ENCODE data around the gene DHRS3. TPM values are rescaled to one million over a fixed set of nuclear protein-coding genes. Genes with fewer than 3 reads are reported as not detected.

The DHRS3 gene
- total and polyA plus RNA-seq, 2 donors (not counting 1 experiment from before 2014, with no cell fraction given) = 0.37 TPM

DNA sequence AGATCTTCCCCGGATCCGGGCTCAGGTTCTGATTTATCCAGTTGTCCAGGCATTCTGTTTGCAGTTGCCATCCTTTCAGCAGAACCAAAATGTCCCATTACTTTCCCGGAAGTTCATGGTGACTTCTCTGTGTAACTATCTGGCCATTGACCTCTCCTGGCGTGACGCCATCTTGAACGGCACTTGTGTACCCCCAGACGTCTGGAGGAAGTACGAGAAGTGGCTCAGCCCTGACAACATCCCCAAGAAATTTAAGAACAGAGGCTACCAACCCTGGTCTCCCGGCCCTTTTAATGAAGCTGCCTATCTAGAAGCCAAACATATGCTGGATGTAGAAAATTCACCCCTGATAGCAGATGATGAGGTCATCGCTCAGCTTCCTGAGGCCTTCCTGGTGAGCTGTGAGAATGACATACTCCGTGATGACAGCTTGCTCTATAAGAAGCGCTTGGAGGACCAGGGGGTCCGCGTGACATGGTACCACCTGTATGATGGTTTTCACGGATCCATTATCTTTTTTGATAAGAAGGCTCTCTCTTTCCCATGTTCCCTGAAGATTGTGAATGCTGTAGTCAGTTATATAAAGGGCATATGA is 48.2 kb upstream of the DHRS3 start:
- ChIA-PET POLR2A (no interaction called here), CTCF (interaction anchor here (1.1 kb wide), 1 partner anchor 10 kb away, joined by 3 read pairs; no protein-coding TSS in a partner anchor)
- no peaks in the 10 kb centered on the region for H3K4me1 ChIP-seq (ENCODE audit: control insufficient read depth in 2 of 2, insufficient read depth in 2 of 2, low read length in 2 of 2)
- H2AFZ ChIP-seq (ENCODE audit: insufficient read depth, low read depth, low read length, poor library complexity, severe bottlenecking) = no peak overlapping the region
- peaks cover 0 to 3% (median 0%) of the 10 kb centered on the region in 4 experiments for H3K27me3 ChIP-seq (replicated peaks in 1 of 4; ENCODE audit: control extremely low read depth in 1 of 4, control insufficient read depth in 3 of 4, insufficient read depth in 4 of 4, low read length in 3 of 4)
- H3K4me3 ChIP-seq (ENCODE audit: control extremely low read depth in 1 of 5, extremely low read depth in 1 of 5, insufficient read depth in 1 of 5, low read depth in 2 of 5, low read length in 4 of 5) = no peak overlapping the region
- peaks cover 3 to 7% (median 4%) of the 10 kb centered on the region in 3 donors for H3K9me3 ChIP-seq (ENCODE audit: control extremely low read depth in 1 of 3, control insufficient read depth in 2 of 3, insufficient read depth in 1 of 3, low read length in 2 of 3)
- no peak for DNase-seq
- TF ChIP-seq, protein P1, sequence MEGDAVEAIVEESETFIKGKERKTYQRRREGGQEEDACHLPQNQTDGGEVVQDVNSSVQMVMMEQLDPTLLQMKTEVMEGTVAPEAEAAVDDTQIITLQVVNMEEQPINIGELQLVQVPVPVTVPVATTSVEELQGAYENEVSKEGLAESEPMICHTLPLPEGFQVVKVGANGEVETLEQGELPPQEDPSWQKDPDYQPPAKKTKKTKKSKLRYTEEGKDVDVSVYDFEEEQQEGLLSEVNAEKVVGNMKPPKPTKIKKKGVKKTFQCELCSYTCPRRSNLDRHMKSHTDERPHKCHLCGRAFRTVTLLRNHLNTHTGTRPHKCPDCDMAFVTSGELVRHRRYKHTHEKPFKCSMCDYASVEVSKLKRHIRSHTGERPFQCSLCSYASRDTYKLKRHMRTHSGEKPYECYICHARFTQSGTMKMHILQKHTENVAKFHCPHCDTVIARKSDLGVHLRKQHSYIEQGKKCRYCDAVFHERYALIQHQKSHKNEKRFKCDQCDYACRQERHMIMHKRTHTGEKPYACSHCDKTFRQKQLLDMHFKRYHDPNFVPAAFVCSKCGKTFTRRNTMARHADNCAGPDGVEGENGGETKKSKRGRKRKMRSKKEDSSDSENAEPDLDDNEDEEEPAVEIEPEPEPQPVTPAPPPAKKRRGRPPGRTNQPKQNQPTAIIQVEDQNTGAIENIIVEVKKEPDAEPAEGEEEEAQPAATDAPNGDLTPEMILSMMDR (IDR thresholded peaks at IDR 0.05) = no peak
- no peak for TF ChIP-seq EZH2 (IDR thresholded peaks at IDR 0.05; ENCODE audit: borderline replicate concordance, insufficient read depth, low read depth, low read length, poor library complexity, severe bottlenecking)
- H3K9ac ChIP-seq (ENCODE audit: low read length) = no peak overlapping the region
- H3K4me2 ChIP-seq (replicated peaks; ENCODE audit: low read depth, low read length, poor library complexity, severe bottlenecking) = no peak overlapping the region
- H3K27ac ChIP-seq (ENCODE audit: low read length in 2 of 2) = no peak overlapping the region
- Mint-ChIP-seq H3K4me1 (no peaks in the 10 kb centered on the region), H3K27me3 (peaks cover 5% of the 10 kb centered on the region), H3K4me3 (no peak overlapping the region), H3K9me3 (ENCODE audit: insufficient read depth) (peaks cover 7% of the 10 kb centered on the region), H3K27ac (no peak overlapping the region)
- intact Hi-C loops (cut with micrococcal nuclease) = no loop called here
- H3K79me2 ChIP-seq (ENCODE audit: control insufficient read depth, insufficient read depth, low read length) = no peaks in the 10 kb centered on the region
- no peaks in the 10 kb centered on the region for H4K20me1 ChIP-seq (ENCODE audit: control insufficient read depth, insufficient read depth, low read length, poor library complexity, severe bottlenecking)
- no peaks in the 10 kb centered on the region for H3K36me3 ChIP-seq (replicated peaks in 1 of 2; ENCODE audit: control extremely low read depth in 1 of 2, control insufficient read depth in 1 of 2, extremely low read depth in 1 of 2, insufficient read depth in 2 of 2, low read length in 1 of 2)
- 92% methylated on average over 10 of the region's 15 CpGs for WGBS (ENCODE audit: insufficient coverage)
- no peak for ATAC-seq (ENCODE audit: low read depth)

DNA sequence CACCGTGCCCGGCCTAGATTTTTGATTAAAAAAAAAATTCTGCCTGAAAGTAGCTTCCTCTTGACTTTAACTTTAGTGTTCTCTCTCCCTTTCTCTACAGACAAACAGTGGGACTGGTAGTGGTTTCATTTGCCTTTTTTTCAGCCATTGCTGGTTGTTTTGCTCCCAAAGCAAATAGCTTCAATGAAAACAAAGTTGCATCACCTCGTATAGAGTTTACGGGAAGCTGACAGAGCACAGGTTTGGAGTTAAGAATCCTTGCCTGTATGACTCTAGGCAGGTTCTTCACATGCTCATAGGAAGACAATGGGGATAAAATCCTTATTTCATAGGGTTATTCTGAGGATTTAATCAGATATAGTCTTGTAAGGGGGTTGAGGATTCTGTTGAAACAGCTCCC is 47.5 kb upstream of the DHRS3 start:
- WGBS (ENCODE audit: insufficient coverage) = 93% methylated on average over 2 of the region's 4 CpGs
- intact Hi-C loops (cut with micrococcal nuclease) = no loop called here
- Histone ChIP-seq H3K79me2 (ENCODE audit: control insufficient read depth, insufficient read depth, low read length) (no peaks in the 10 kb centered on the region), H3K27me3 (replicated peaks in 1 of 4; ENCODE audit: control extremely low read depth in 1 of 4, control insufficient read depth in 3 of 4, insufficient read depth in 4 of 4, low read length in 3 of 4) (peaks cover 0 to 1% (median 0%) of the 10 kb centered on the region in 4 experiments), H3K4me2 (replicated peaks; ENCODE audit: low read depth, low read length, poor library complexity, severe bottlenecking) (no peak overlapping the region), H3K4me1 (ENCODE audit: control insufficient read depth in 2 of 2, insufficient read depth in 2 of 2, low read length in 2 of 2) (no peaks in the 10 kb centered on the region), H2AFZ (ENCODE audit: insufficient read depth, low read depth, low read length, poor library complexity, severe bottlenecking) (no peak overlapping the region), H3K36me3 (replicated peaks in 1 of 2; ENCODE audit: control extremely low read depth in 1 of 2, control insufficient read depth in 1 of 2, extremely low read depth in 1 of 2, insufficient read depth in 2 of 2, low read length in 1 of 2) (no peaks in the 10 kb centered on the region), H3K27ac (ENCODE audit: low read length in 2 of 2) (no peak overlapping the region), H3K4me3 (ENCODE audit: control extremely low read depth in 1 of 5, extremely low read depth in 1 of 5, insufficient read depth in 1 of 5, low read depth in 2 of 5, low read length in 4 of 5) (no peak overlapping the region), H4K20me1 (ENCODE audit: control insufficient read depth, insufficient read depth, low read length, poor library complexity, severe bottlenecking) (no peaks in the 10 kb centered on the region), H3K9me3 (ENCODE audit: control extremely low read depth in 1 of 3, control insufficient read depth in 2 of 3, insufficient read depth in 1 of 3, low read length in 2 of 3) (peaks cover 3 to 7% (median 4%) of the 10 kb centered on the region in 3 donors), H3K9ac (ENCODE audit: low read length) (no peak overlapping the region)
- H3K4me1 Mint-ChIP-seq = no peaks in the 10 kb centered on the region
- TF ChIP-seq EZH2 (IDR thresholded peaks at IDR 0.05; ENCODE audit: borderline replicate concordance, insufficient read depth, low read depth, low read length, poor library complexity, severe bottlenecking) = no peak
- TF ChIP-seq, protein P1 (IDR thresholded peaks at IDR 0.05) = no peak
- H3K27ac Mint-ChIP-seq = no peak overlapping the region
- DNase-seq = no peak
- H3K9me3 Mint-ChIP-seq (ENCODE audit: insufficient read depth) = peaks cover 7% of the 10 kb centered on the region
- ChIA-PET POLR2A (no interaction called here), CTCF (no interaction called here)
- no peak overlapping the region for H3K4me3 Mint-ChIP-seq
- no peak for ATAC-seq (ENCODE audit: low read depth)
- peaks cover under 1% of the 10 kb centered on the region for H3K27me3 Mint-ChIP-seq

Data from B cell (primary cell).